Measurements from ENCODE around the gene PLCG2.

GRCh38 chr16:81821436-81822128 lies 42.5 kb downstream of the PLCG2 start:
- TF ChIP-seq CTCF (IDR thresholded peaks at IDR 0.05) = no peak
- no peak for TF ChIP-seq POLR2A (IDR thresholded peaks at IDR 0.05)
- no peak for TF ChIP-seq EP300 (IDR thresholded peaks at IDR 0.05)

Measured in ovary (tissue), 3 donors.